COLO668 (cell line): ENCODE results near the gene HAND2.

ENCODE experiments used
- DNase-seq: peaks from one replicate; lab custom pipeline; 2025; ENCODE audit not compliant: unreplicated experiment; lab: John Stamatoyannopoulos, UW

The HAND2 gene

DNA sequence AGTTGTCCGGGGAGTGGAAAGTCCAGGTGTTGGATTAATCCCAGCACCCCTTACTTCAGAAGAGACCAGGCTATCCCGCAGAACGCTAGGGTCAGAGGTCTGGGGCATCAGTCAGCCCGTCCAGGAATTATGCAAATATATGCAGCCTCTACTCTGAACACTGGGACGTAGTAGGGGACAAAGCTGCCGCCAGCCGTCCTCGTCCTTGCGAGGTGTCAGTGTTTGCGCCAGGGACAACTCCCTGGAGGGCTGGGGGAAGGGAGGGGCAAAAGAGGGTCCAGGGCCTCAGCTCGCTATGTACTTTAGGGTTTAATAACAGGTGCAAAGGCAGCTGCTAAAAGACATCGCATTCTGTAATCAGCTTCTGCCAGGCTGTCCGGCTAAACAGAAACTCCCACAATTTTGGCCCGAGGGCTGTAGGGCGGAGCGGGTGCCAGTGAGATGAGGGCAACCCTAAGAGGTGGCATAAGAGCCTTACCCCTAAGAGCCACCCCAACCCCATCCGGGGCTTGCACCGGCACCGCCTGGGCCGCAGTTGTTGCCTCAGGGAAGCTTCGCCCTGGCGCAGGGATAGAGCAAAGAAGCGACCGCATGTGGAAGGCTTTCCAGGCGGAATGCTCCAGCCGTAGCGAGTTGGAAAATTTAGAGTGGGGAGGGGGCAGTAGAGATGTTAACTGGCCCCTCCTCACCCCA, 8.4 kb downstream of the HAND2 start:
- peak; percentile 54 for DNase-seq

- no peak for DNase-seq
Measured at GRCh38 chr4:173520921-173521466, 9.0 kb downstream of the HAND2 start.

DNA sequence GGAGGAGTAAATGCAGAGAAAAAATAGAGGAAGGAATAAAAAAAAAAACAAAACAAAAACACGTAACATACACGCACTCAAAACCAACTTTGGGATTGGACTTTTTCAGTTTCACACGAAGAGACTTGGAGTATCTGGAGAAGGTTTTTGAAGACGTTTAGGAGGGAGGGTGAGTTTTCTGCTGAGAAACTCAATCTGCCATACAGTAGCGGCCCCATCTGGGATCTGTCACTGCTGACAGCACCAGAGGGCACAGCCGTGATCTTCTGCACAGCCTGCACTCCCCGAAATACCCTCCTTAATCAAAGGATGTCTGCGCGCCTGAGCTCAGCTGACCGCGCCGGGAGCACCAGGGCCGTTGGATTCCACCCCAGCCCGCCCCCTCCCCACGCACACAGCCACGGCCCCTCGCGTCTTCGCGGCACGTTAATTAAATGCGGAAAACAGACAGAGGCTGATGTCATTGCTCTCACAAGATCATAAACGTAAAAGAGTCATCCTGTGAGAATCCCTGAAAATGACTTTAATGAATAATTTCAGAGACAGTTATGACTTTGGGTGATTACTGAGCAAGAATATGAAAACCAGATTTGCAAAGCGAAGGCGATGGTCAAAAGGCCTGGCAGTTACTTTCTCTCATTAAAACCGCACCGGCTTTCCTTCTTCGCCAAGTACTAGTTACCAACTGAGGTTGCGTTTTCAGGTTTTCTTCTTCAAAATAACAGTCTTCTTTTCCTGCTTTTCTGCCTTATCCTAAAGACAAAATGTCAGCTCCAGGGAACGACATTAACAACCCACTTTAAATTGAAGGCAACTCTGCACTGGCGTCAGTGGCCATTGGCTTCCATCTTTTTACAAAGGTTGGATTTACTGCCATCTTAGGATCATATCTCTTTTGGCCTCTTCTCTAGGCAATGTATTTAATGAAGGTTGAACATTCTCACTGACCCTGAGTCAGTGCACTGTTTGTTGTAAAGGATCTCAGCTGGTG, 10.6 kb downstream of the HAND2 start:
- no peak for DNase-seq

DNA sequence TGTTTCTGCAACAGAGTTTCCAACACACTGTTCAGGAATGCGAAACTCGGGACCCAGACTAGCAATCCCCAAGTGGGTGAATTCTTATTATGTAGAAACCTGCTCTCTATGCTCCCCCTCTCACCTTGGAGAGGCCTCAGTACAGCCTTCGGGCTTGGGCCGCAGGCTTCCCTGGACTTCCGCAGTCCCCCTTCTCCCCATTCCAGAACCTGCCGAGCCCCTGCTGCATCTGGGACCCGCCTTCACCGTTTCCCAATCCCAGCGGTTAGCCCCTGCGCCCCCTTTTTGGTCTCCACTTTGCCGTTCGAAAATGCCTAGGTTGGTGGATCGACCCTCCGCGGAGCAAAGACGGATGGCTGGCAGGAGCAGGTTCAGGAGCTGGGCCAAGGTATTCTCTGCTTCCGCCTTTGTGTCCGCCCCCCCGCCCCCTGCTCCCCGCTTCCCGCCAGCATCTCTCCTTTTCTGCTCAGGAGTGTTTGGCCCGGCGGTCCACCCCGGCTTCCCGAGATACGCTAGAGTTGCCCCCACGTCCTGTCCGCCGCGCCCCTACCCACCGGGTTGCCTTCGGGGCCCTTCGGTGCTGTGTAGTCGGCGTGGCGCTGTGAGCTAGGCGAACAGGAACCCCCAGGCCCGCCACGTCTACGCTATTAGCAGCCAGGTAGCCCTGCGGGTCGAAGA, 11.5 kb downstream of the HAND2 start:
- no peak for DNase-seq

DNA sequence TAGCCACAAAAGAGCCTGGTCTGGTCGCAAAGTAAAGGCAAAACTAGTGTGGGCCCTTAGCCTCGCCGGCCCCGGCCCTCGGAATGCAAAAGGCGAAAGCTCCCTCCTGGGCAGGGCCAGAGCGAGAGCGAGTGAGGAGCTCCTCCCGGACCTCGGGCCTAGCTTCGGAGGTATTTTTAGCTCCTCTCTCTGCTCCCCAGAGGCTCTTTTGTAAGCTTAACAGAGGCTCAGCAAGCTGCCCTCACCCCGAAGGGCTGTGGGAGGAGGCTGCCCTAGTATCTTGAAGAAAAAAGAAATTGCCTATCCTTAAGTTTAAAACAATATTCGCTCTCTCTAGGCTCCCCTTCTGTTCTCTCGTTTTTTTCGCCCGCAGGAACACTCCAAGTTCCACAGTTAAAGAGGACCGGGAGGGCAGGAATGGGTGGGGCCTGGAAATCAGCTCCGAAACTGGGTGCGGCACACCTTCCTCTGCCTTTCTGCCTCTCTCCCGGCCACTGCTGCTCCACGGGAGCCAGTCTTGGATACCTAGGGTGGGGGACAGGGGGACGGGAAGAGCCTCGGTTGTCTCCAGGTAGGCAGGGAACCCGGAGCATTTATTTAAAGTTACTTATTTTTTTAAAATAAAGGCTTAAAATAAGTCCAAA, 12.1 kb downstream of the HAND2 start:
- DNase-seq, result no peak

DNA sequence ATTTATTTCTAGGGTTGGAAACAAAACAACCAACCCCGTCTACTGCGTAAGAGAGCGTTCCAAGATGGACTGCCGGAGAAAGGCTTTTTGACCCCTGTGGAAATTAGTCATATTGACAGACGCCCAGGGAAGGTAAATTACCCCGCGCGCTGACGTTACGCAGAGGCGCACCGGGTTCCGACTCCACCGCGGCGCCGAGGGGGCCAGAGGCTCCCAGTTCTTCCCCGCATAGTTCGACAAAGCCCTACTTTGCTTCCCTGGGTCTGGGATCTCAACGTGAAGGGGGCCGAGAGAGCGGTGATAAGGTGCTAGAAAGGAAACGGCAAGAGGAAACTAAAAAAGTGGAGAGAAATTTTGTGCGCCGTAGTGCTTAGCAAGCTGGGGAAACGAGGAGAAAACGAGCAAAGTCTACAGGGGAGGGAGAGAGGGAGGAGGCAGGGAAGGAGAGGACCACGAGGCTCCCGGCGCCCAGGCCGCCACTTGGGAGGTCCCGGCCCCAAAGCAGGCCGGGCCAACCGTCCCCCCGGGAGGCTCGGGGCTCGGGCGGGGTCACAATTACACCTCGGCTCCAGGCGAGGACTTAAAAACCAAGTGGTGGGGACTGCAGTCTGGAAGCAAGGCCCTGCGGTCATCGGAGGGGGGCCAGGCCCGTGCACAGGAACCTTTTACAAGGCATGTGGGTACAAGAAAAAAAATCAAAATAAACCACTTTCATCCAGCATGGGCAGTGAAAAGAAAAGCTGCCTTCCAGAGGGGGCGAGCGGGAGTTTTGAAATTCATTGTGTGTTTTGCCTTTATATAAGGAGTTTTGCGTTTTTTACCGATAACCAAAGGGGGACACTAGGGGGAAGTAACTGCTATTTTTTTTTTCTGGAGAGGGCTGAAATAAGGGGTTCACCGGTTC, 13.2 kb downstream of the HAND2 start:
- no peak for DNase-seq

DNA sequence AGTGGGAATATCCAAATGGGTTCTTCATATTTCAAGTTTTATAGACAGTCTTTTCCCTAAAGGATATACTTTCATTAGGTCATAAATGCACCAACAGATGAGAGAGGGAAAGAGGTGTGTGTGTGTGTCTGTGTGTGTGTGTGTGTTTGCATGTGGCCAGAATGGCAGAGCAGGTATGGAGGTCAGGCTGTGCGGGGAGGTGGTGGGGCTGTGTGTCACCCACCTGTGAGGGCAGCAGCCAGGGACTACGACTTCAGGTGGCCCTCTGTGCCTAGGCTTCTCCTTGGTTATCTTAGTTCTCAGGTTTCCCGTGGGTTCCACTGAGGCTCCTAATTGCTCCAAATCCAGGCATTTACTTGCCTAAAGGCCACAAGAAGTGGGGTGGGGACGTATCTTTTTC, 14.6 kb downstream of the HAND2 start:
- DNase-seq, result no peak

DNA sequence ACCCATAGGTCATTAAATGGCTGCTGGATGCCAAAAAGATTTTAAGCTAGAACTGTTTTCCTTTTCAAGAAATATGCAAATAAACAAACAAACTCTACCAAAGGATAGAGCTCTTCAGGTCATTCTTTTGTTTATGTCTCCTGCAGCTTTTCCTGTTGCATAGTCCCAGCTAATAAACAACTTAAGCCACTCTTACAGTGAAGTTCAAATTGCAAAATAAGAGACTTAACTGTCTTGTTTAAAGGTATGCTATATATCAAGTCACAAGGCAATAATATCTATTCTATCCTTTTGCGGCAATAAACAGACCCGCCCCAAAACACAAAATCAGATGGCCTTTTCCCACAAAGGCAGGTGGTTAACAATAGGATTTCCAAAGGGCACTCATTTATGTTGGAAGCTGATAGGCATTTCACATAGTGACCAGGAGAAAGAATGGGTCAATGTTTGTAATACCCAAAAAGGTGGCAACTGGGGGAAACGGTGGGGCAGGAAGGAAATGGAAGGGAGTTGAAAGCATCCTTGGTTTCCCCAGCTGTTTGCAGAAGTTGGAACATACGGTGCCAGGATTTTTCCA, 15.3 kb downstream of the HAND2 start:
- no peak for DNase-seq

DNA sequence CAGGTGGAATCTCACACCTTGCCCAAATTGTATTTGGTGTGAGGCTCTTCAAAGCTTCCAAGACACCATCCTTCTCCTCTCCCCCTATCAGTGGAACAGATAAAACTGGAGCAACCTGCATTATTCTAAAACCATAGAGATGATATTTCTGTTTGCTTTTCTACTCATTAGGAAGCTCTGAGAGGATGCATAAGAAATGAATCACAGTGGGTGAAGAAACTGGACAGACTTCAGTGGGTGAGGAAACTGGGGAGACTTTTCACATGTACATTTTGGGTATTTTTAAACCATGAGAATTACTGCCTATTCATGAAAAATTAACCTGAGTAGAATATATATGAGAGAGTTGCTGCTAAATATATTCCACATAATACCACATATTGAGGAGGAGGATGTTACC, 16.4 kb downstream of the HAND2 start:
- no peak for DNase-seq

DNA sequence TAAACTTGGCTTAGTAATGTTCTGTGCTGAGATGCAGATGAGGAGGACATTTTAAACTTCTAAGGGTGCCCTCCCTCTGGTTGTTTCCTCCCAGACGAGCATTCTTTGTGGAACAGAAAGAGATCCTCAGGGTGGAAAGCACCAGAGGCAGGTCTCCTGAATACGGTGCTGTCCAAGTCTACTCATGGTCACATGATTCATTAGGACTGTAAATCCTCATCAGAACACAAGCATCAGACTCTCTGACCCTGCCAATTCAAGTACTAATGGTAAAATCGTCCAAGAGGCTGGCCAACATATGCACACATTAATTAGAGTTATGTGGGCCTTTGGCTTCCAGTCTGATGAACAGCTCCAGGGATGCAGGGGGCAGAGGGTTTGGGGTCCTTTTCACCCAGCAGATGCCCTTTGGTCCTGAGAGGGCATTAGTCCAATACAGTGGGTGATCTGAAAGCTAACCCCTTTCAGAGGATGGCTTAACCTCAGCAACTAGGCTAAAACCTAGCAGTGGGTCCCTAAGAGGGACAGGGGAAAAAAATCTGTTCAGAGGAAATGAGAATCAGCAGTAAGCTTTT, 18.2 kb downstream of the HAND2 start:
- no peak for DNase-seq

DNA sequence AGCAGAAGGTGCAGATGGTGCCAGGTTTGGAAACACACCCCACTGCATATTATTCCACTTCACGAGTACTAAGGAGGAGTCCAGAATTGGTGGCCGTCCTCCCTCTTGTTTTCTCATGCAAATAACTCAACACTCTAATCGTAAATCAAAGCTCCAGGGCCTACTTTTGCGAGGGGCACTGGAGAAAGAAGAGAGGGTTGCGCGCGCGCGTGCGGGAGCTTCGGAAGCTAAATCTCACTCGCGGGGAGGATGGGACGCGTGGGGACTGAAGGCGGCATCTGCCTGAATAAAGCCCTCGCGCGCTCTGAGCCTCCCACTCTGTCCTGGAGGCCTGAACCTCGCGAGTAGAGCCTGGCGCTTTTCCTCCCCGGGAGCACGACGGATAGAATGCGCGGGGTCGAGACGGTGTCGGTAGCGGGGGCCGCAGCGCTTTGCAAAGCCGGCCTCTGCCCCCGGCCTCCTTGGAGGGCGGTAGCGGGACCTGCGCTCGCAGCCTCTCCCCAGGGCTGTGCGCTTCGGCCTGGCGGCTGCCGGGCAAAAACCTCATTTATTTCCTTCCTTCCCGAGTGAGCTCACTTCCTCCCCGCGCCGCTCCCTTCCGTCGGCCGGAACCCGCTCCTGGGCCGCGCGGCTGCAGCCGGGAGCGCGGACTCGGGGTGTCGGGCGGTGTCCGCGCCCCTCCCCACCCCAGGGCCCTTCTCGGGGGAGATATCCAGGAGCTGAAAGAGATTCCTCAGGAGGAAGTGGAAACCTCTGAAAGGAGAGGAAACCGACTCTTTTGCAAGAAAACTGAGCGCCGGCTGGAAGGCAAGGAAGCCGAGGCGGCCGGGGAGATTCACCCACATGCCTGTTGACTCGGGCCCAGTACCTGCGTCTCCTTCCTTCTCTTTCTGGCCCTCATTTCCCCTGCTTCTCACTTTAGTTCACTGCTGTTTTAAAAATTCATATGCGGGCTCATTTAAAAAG, 20.7 kb downstream of the HAND2 start:
- DNase-seq, result no peak

DNA sequence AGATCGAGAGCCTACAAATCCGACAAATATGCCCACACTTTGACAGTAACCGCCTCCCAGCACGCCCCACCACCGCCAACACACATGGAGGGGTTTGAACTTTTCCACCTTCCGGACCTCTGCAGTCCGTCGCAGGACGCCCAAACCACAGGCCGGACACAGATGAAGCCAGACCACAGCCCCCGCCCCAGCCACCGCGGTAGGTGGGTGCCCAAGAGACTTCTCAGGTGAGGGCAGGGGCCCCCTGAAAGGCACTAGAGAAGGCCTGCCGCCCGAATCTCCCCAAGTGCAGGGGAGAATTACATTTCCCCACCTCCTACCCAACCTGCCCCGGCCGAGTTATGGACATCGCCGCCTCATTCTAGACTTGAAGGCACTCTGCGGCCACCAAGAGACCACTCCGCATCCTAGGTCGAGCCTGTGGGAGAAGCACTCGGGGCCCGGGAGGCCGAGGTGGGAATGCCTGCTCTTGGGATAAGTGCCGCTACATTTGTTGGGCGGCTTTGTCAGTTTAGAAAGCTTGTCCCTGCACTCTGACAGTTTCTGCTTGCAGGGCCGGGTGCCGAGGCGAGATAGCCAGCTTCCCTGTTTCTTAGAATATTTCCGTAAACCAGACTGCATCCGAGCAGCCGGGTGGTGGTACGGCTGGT, 21.5 kb downstream of the HAND2 start:
- no peak for DNase-seq

DNA sequence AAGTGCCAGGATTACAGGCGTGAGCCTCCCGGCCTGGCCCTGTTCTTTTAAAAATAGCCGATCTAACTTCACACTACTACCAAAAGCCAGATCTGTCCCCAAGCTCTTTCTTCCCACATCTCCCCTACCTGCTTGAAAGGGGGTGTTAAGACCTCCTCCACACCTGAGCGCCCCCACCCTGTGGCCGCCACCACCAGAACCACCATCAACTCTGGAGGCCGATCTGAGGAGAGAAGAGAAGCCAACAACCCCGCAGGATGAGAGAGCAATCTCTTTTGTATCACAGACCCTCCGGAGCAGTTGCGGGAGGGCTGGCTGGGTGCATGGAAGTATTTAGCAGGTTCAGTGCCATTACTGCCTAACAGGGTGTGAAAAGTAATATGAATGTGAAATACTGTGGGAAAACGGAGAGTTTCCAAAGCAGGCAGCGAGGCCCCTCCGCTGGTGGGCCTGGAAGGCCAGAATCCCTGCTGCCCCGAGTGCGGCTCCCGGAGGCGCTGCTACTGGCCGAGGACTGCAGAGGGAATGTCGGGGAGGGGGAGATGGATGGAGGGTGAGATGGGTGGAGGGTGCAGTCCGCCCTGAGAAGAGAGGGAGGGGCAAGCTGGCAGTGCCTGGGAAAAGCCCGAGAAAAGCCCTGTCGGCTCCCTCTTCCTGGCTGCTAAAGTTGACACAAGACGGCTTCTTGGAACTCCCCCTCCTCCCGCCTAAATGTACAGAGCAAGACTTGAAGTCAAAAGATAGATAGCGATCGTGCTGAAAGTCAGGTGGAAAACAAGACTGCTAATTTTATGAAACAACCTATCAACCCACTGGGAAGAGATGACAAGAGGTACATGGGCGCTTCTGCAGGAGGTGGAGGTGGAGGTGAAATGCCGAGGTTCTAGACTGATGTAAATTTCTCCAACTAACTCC, 22.3 kb downstream of the HAND2 start:
- no peak for DNase-seq

- peak; percentile 29 for DNase-seq
Measured at GRCh38 chr4:173506597-173507211, 23.3 kb downstream of the HAND2 start.

DNA sequence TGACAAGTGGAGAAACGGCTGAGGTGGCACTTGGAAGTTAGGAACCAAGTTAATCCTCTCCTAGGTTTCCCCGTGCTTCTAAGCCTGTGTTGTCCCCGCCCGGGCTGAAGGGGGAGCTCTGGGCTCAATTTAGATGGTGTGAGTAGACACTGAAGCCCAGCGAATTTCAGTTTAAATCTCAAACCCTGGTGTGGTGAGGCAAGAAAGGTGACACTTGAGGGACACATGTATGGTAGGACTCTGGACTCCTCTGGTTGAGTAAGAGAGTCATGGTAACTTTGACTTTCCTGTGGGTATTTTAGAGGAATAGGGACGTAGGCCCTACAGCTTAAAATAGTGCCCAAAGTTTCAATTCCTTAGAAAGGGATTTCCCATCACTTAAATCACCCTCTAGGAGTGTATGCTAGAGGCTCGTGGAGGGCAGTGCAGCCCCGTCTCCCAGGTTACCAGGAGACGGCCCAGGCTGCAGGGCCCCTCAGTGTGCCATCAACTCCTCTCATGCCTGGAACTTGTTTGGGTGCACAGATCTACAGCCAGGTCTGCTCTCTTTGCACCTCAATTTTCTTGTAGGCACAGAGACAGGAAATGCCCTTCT, 24.0 kb downstream of the HAND2 start:
- DNase-seq, result peak; percentile 46

DNA sequence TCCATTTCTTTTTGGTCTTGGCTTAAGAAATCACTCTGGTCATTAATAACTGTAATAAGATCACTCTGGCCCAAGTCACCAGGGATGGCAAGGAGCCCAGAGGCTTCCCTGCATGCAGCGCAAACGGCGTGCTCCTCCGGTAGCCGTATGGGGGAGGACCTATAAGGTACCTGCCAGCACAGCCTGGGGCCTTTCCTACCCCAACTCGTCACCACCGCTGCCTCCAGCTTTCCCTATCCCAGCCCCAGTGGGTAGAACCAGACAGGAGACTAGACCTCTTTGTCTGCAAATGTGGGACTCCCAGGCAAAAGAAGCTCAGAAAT, 25.9 kb downstream of the HAND2 start:
- no peak for DNase-seq
